HG03045 (cell line): ENCODE measurements around the gene GABRE.

ENCODE experiments used
- ATAC-seq: cut with Tn5 transposase; IDR thresholded peaks from one replicate; pipeline ENCODE4 v1.9.1; 2021; ENCODE audit warnings: mild to moderate bottlenecking, moderate library complexity; ENCODE audit not compliant: unreplicated experiment

The GABRE gene, protein sequence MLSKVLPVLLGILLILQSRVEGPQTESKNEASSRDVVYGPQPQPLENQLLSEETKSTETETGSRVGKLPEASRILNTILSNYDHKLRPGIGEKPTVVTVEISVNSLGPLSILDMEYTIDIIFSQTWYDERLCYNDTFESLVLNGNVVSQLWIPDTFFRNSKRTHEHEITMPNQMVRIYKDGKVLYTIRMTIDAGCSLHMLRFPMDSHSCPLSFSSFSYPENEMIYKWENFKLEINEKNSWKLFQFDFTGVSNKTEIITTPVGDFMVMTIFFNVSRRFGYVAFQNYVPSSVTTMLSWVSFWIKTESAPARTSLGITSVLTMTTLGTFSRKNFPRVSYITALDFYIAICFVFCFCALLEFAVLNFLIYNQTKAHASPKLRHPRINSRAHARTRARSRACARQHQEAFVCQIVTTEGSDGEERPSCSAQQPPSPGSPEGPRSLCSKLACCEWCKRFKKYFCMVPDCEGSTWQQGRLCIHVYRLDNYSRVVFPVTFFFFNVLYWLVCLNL

DNA sequence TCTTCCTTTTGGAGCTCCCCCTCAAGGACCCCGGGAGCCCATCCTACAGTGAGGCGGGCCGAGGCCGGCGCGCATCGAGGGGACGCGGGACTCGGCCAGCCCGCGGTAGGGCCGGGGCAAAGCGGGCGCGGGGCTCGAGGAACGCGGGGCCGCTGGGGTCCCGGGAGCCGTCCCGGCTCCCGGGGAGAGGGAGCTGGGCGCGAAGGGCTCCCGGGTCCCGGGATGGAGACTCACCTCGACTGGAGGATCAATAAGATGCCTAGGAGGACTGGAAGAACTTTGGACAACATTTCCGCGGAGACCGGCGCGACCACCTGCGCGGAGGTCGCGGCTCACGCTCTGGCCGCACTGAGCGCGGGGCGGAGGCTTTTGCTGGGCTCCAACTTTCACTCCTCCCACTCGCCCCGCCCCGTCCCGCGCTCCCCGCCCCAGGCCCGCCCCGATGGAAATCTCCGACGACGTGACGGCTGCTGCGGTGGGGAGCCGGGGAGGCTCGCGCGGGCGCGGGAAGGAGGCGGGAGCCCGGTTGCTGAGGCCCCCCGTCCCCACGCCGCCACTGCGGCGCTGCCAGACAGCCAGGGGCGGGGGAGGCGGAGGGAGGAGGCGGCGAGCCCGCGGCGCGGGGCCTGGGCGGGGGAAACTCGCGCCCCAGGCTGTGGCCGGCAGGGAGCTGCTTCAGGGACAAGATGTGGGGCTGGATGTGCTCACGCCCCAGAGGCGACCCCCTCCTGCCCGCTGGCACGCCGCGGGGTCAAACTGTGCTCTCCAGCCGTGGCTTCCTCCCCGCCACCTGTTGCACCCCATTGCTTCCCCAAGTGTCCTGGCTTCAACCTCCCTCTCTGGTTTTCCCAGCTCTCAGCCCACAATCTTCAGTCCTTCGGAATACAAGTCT lies at the start of gene GABRE:
GABRE (minus strand) TSS at position 341 of the 892 bp plus-strand sequence; CDS start at position 290, 51 bp downstream.
- no peak for ATAC-seq

DNA sequence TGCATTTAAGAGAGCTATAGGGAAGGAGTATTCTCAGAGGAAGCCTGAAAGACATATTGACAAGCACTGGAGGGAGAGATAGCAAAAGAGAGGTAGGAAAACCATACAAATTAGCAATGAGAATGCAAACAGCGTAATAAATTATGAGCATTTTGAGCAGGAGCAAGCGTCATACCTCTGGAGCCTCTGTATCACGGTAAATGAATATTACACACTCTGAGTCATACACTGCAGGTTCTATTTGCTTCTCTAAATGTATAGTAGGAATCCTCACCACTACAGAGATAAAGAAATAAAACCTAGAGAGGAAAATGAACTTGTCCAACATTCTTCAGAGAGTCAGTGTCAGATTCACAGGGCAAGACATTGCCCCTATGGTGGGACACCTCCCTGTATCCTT lies 46.4 kb upstream of the GABRE start:
- no peak for ATAC-seq

DNA sequence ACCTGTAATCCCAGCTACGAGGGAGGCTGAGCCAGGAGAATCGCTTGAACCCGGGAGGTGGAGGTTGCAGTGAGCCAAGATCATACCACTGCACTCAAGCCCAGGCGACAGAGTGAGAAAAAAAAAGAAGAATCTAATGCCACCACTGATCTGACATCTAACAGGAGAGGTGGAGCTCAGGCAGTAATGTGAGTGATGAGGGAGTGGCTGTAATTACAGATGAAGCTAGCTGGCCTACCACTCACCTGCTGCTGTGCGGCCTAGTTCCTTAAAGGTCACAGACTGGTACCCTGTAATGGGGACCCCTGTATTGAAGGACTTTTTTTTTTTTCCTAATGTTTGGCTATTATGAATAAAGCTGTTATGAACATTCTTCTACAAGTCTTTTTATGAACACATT lies 25.3 kb upstream of the GABRE start:
- ATAC-seq, result no peak

DNA sequence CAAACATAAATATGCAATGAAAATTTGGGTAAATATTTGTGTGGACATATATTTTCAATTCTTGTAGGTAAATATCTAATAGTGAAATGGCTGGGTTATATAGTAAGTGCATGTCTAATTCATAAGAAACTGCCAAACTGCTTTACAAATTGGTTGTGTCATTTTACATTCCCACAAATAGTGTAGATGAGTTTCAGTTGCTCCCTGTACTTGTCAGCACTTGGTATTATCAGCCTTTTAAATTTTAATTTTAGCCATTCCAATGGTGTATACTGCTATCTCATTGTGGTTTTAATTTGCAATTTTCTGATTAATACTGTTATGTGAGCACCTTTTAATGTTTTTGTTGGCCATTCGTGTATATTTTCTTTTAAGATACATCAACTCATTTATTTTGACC lies 23.1 kb upstream of the GABRE start:
- ATAC-seq, result no peak

DNA sequence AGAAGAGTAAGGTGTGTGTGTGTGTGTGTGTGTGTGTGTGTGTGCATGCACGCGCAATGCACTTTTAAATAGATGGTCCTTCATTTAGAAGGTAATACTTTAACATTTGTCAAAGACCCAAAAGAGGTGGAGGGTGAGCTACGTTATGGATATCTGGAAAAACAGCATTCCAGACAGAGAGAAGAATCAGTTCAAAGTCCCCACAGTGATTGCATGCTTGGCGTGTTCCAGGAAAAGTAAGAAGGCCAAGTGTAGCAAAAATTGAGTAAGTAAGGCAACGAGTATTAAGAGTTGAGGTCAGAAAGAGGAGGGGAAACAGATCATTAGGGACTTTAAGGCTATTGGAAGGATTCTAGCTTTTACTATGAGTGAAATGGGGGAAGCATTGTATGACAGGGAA lies 21.9 kb upstream of the GABRE start:
- no peak for ATAC-seq

DNA sequence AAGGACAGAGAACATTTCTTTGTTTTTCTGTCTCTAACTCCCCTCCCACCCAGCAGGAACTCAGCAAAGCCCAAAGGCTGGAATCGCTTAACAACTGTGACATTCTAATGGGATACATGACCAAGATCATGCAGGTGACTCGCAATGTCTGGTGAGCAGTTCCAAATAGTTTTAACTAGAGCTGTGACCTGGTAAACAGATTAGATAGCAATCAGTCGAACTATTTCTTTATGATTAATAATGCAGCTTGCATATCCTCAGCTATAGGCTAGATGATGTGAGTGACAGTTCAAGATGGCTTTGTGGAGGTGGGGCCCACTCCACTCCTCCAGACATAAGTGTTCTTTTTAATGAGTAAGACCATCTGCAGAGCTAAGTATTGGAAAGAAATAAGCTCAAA lies 20.0 kb upstream of the GABRE start:
- ATAC-seq, result no peak

DNA sequence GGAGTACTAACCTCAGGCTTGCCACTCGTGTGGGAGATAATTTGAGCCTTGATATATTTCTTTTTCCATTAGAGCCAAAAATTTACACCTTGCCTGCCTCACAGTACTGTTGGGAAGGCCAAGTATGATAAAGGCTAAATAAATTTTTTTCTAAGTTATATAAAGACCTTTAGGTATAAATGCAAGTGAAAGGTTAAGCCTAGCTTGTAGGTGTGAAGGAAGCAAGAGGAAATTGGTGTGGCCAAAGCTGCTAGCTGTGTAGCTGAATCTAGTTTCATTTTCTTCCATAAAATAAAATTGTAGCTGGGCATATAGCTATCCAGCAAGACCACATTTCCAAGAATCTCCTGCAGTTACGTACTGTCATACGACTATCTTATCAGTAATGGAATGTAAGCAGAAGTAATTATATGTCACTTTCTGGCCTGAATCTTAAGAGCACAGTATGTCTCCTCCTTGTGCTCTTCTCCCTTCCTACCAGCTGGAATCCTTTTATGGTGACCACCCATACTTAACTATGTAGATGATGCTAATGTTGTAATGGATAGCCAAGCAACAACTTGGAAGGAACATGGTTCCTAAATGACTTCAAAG lies 14.3 kb upstream of the GABRE start:
- no peak for ATAC-seq

DNA sequence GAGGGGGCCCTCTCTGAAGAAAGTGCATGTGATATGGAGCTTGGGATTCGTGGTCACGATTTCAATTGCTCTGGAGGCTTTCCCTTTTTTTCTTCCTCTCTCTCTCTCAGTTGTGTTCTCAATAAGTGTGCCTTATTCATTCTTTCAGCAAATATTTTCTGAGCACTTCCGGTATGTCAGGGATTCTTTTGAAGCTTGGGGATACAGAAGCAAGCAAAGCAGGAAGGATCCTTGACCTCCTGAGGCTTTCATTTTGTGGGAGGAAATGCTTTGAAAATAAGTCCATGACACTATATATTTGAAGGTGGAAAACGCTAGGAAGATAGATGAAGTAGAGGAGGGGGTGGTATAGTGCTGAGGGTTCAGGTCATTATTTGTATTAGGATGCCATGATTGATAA lies 12.6 kb upstream of the GABRE start:
- no peak for ATAC-seq

DNA sequence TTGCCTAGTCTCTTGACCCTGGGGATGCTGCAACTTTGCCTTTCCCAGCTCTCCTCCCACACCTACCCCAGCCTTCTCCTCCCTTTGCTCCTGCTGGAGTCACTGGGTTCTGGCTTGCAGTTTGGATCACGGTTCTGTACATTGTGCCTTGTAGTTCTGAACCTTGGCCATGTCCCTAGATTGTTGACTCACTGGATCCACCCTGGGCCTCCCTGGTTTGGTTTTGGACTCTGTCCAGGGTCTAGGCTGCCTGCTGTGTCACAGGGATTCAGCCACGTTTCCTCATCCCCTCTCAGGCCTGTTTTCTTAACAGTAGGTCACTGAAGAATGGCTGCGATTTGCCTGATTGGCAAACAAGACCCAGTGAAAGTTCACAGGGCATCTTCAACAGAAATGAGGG lies 11.5 kb upstream of the GABRE start:
- ATAC-seq, result no peak

DNA sequence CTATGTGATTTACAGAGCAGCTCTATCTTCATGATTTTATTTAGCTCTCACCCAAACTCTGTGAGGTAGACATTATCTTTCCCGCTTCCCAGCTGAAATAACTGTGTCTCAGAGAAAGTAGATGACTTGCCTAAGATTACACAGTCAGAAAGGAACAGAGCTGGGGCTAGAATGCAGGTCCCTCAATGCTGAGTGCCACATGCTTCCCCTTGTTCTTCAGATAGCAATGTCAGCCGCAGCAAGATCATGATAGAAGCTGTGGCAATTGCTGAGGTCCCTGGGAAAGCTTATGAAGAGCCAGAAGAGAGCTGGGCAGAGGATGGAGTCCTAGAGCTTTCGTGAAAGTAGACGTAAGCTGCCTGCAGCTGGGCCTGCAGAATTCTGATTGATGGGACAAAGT lies 11.1 kb upstream of the GABRE start:
- ATAC-seq, result no peak

DNA sequence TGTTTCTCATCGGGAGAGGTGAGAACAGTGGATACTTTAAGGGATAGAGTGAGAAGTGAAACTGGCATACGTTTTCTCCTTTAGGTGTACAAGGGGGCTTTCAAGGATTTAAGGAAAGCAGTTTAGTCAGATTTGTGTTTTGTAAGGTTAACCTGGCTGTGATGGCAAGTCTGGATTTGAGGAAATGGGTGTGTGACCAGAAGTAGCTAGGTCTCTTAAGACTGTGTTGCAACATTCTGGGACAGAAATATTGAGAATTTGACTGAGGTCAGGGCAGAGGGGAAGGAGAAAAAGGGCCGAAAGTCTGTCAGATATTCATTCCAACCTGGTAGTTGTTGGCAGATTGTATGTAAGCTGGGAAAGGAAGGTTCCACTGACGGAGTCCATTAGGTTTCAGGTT lies 10.4 kb upstream of the GABRE start:
- ATAC-seq, result no peak

DNA sequence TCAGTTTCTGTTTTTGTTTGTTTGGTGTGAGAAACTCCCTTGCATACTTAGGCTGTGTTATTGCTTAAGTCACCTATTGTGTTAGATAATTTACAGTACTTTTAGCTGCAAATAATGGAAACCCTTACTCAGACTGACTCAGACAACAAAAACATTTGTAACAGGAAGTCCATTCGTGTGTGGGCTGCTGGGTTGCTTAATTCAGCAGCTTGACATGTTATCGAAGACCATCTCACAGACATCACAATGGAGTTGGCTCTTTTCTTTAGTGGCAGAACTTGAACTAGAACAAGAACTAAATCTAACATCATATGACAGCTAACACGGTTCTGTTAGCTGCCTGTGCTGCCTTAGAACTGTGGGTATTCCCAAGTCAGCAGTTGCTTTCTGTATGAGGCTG lies 9.9 kb upstream of the GABRE start:
- ATAC-seq, result no peak

DNA sequence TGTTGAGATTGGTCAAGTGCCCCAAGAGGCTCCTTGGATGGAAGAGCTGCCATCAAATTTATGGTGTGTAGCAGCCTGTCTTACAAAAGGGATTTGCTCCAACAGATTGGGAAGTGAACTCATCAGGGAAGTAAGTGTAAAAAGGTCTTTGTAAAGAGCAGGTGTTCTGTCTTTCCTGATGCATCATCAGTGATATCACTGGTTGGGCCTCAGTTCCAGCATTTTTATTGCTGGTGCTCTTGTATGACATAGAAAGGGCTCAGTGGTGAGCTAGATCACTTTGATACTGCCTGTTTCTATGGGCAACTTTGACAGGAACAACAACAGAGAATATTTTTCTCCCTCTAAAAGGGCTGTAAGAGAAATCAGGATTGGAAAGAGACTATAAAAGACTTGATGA lies 8.7 kb upstream of the GABRE start:
- ATAC-seq, result no peak

DNA sequence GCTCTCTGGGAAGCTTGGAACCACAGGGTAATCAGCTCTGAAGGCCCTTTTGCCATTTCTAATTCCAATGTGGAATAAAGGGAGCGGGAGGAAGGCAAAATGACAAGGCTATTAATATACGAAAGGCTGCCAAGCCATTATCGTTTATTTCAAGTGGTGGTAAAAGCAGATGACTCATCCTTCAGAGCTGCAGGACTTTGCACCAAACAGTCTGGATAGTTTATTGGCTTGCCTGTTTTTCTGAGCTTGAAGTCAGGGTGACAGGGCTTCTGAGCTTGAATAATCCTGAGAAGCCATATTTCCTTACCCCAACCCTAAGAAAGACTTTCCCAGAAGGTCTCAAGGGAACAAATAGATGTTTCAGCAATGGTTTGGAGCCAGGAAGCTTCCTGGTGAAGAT lies 7.7 kb upstream of the GABRE start:
- ATAC-seq, result no peak

DNA sequence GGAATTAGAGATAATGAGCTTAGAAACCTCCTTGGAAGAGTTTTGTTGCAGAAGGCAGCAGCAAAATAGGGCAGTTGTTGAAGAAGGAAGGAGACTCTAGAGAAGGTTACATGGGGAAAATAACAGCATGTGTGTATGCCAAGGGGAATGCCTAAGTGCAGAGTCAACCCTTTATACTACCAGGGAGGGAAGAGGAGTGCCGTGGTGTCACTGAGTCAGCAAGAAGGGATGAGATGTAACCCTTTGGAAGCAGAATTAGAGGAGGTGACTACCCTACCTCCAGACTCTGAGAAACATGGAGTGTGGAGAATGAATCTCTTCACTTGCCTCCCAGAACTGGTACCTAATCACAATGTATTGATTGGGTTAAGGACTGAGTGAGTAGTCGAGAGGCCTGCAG lies 6.7 kb upstream of the GABRE start:
- ATAC-seq, result no peak

DNA sequence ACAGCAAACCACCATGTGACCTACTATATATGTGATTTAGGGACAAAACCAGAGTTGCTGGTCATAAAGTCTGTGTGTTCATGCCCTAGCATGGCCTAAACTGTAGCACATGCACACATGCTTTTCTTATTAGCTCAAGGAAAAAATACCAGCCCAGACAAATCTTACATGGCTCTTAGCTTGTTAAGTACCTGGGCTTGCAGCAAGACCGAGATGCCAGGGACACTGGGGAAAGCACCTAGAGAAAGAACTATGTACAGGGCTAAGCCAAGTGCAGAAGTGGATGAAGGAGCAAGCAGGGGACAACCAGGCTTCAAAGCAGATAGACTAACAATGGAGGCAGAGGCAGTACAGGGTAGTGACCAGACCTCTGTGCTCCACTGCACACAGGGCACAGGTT lies 3.4 kb upstream of the GABRE start:
- no peak for ATAC-seq

DNA sequence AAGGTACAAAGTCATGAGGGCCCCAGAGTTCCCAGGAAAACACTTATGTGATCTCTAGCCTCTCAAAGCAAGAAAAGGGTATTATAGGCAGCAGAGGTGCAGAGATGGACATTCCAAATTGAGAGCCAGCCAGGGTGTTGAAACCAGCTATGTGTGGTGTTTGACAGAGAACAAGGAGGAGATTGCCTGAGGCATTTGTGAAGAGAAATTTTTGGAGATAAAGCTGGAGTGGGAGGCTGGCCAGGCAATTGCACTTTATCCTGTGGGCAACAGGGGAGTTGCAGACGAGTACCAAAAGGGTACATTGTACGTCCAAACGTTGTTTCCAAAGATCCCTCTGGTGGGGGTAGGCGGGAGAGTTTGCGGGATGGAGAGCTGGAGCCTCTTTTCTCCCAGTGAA lies 2.5 kb upstream of the GABRE start:
- no peak for ATAC-seq

DNA sequence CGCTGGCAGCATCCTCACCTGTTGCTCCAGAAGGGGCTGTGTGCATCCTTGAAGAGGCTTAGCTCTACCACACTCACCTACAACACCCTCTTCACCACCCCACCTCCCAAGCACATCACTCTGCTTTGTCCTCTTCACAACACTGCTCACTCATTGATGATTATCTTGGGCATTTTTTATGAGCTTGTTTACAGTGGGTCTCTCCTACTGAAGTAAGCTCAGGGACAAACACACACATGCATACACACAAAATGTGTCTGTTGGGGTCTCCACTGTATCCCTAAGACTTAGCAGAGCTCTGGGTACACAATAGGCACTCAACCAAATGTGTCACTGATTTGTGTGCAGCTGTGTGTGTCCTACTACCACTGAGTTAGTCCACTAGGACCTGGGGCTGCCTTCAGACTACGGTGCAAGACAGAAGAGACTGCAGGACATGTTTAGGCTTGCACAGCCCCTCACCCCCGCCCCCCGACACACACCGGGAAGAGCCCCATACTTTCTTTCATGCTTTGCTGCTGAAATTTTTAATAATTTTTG lies 1.3 kb upstream of the GABRE start:
- ATAC-seq, result no peak

DNA sequence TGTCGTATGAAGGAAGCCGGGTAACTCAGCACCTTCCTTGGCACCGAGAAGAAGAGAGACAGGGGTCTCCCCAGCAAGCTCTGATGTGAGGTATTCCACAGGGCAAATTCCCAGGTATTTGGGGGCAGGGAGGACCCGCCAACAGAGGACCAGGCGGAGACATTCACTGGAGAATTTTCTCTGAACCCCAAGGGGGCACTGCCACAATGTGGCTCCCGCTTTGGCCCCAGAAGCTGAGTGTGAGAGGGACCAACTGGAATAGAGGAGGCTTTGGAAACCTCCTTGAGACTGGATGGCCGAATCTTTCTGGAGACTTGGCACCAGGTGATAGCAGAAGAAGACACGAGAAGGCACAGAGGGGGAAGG lies 735 bp upstream of the GABRE start:
- ATAC-seq, result no peak

DNA sequence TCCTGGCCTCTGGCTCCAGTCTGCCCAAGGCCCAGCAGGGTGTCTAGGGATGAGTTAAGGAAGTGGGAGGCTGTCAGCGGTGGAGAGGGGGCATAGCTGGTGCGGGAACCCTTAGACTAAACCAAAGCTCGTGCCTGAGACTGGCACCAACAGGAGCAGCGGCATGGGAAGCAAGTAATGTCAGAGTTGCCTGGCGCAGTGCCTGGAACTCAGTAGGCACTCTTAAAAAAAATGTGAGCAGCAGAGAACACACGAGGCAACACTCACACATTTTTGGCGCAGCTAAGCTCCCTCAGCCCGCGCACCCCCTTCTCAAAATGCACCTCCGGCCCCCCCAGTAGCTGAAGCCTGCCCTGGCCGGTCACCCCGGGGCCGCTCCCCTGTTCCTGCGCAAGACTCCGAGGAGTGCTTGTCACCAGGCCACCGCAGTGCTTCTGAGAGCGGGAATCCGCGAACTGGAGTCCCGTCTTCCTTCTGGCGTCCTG lies 583 bp downstream of the GABRE start:
- no peak for ATAC-seq

DNA sequence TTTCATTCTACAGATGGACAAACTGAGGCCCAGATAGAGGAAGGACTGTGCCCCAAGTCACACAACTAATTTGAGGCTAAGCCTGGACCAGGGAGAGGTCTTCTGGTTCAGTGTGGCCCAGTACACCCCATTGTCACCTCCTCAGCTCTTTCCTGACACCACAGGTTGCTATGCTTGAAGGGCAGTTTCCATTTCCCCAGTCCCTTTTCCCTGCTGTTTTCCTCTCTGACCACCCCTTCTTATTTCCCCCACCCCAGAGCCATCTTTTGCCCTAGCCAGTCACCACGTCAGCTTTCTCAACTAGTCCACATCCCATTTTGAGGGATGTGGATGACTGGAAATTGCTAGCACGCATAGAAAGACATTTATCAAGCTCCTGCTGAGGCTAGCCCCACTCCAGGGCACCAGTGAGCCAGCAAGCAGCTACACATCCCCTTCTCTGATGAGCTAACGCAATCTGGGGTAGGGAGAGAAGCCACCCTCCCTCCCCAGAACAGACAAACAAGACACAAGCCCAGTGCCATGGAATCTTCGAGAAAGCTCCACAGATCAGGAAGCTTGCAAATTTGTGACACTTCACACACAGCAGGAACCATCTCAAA lies 1.3 kb downstream of the GABRE start:
- no peak for ATAC-seq
